GM21619 (cell line): Measurements from ENCODE around the gene GMPPB.
"Not testable (repeated sequence)": the region's sequence is repeated elsewhere in the genome, so short reads cannot be mapped to it uniquely, and the experiment has no call there.

Source experiments
- ATAC-seq: cut with Tn5 transposase; IDR thresholded peaks from one replicate; pipeline ENCODE4 v1.9.1; 2021; ENCODE audit not compliant: unreplicated experiment

The GMPPB gene

GRCh38 chr3:49723628-49724551, at the start of gene GMPPB:
Gene GMPPB (minus strand): TSS chr3:49723951. CDS start chr3:49723726, 225 bp downstream.
- ATAC-seq: peak; percentile 67

DNA sequence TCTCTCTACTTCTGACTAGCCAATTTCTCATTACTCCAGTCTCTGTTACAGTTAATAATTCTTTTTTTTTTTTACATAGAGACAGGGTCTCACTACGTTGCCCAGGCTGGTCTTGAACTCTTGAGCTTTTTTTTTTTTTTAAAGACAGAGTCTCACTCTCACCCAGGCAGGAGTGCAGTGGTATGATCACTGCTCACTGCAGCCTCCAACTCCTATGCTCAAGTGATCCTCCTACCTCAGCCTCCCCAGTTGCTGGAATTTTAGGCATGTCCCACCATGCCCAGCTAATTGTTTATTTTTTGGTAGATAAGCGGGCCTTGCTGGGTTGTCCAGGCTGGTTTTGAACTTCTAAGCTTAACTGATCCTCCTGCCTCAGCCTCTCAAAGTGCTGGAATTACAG, 49.0 kb upstream of the GMPPB start:
- no peak for ATAC-seq

DNA sequence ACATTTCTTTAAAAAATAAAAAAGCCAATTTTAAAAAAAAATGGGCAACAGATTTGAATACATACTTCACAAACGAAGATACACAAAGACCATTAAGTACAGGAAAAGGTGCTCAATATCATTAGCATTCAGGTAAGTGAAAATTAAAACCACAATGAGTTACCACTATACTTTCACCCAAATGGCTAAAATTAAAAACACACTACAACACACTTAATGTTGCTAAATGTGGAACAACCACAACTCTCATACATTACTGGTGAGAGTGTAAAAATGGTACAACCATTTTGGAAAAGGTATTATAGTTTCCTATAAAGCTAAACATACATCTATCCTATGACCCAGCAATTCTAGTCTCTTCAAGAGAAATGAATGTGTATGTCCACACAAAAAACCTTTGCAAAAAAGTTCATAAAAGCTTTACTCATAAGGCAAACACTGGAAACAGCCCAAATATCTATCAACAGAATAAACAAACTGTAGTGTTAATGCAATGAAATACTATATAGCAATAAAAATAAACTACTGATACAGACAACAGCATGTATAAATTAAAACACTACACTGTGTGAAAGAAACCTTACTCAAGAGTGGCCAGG, 47.7 kb upstream of the GMPPB start:
- no peak for ATAC-seq

- ATAC-seq: no peak
These were observed 46.2 kb upstream of the GMPPB start for GRCh38 chr3:49769926-49770325.

- ATAC-seq: no peak
These were observed 45.6 kb upstream of the GMPPB start for GRCh38 chr3:49769286-49769915.

- no peak for ATAC-seq
These were observed 40.2 kb upstream of the GMPPB start for GRCh38 chr3:49763981-49764380.

- no peak for ATAC-seq
These were observed 37.9 kb upstream of the GMPPB start for GRCh38 chr3:49761661-49762060.

- ATAC-seq: no peak
These were observed 35.5 kb upstream of the GMPPB start for GRCh38 chr3:49759226-49759625.

- no peak for ATAC-seq
These were observed 33.4 kb upstream of the GMPPB start for GRCh38 chr3:49757197-49757596.

GRCh38 chr3:49756036-49756435, 32.3 kb upstream of the GMPPB start:
- no peak for ATAC-seq

GRCh38 chr3:49754536-49754935, 30.8 kb upstream of the GMPPB start:
- ATAC-seq: no peak

- ATAC-seq: no peak
These were observed 27.8 kb upstream of the GMPPB start for GRCh38 chr3:49751501-49751900.

GRCh38 chr3:49750056-49750455, 26.3 kb upstream of the GMPPB start:
- ATAC-seq: no peak

- not testable (repeated sequence) for ATAC-seq
These were observed 25.1 kb upstream of the GMPPB start for GRCh38 chr3:49748874-49749273.

DNA sequence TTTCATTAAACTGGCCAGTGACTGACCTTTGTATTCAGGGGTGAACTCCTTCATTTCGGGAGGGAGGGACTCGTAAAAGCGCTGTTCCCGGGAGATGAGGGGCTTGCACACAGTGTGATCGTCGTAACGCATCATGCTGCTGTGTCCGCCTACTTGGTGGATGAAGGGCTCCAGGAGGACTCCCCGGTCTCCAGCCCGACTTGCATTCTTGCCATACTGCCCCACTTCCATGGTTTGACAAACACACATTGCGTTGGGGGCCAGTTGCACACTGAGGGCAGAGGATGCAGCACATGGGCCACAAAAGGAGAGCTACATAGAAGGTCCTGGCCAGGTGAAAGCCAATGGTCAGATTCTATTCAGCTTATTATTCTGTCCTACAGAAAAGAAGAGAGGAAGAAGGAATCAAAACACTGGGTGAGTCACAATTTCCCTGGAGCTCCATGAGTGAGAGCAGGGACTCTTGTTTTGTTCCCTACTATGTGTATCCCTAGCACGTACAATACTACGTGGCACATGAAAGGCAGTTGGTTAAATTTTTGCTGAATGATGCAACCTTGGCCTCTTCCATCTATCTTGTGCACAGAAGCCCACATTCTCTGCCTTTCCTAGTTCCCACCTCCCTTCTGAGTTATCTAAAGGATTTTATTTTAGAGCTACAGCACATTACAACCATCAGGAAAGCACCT, 24.2 kb upstream of the GMPPB start:
- ATAC-seq: no peak

DNA sequence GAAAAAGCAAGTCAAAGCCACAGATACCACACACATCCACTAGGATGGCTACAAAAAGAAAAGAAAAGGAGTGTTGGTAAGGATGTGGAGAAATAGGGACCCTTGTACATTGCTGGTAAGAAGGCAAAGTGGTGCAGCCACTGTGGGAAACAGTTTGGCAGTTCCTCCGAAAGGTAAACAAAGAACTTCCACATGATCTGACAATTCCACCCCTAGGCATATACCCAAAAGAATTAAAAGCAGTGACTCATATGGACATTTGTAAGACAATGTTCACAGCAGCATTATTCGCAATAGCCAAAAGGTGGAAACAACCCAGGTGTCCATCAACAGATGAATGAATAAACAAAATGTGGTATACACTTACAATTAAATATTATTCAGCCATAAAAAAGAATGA, 22.2 kb upstream of the GMPPB start:
- no peak for ATAC-seq

DNA sequence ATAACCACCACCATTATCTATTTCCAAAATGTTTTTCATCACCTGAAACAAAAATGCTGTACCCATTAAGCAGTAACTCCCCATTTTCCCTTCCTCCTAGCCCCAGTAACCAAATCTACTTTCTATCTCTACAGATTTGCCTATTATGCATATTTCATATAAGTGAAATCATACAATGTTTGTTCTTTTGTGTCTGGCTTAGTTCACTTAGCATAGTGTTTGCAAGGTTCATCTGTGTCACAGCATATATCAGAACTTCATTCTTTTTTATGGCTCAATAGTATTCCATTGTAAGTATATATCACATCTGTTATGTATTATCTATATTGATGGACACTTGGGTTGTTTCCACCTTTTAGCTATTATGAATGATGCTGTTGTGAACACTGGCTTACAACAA, 16.7 kb upstream of the GMPPB start:
- ATAC-seq: no peak

- ATAC-seq: no peak
These were observed 14.4 kb upstream of the GMPPB start for GRCh38 chr3:49738067-49738713.

DNA sequence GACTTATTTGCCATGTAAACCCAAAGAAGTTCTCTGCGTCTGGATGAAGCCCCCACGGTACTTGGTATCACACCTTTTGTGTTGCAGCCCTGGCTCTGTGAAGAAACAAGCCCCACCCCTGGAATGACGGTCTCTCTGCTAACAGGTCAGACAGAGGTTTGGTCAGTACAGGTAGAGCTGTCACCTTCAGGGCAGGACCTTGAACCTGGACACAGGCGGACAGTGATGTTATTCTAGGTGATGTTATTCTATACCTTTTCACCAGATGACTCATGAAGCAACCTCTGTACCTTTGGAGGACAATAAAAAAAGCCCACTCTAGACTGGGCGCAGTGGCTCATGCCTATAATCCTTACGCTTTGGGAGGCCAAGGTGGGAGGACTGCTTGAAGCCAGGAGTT, 11.0 kb upstream of the GMPPB start:
- ATAC-seq: no peak

DNA sequence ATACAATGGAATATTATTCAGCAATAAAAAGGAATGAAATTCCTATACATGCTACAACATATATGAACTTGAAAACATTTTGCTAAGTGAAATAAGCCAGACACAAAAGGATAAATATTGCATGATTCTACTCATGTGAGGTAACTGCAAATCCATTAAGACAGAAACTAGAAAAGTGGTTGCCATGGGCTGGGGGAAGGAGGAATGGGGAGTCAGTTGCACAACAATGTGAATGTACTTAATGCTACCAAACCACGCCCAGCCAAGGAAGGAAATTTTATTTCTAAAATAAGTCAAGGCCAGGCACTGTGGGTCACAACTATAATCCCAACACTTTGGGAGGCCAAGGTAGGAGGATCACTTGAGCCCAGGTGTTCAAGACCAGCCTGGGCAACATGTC, 9.8 kb upstream of the GMPPB start:
- no peak for ATAC-seq

- no peak for ATAC-seq
These were observed 8.8 kb upstream of the GMPPB start for GRCh38 chr3:49732597-49732996.
